ENCODE results near the gene MTMR4. TPM values are rescaled to one million over a fixed set of nuclear protein-coding genes. Genes with fewer than 3 reads are reported as not detected.
"Not testable (repeated sequence)": the region's sequence is repeated elsewhere in the genome, so short reads cannot be mapped to it uniquely, and the experiment has no call there.

MTMR4 gene
- total RNA-seq, 1 donor from 2014 or later = 24.6 TPM

DNA sequence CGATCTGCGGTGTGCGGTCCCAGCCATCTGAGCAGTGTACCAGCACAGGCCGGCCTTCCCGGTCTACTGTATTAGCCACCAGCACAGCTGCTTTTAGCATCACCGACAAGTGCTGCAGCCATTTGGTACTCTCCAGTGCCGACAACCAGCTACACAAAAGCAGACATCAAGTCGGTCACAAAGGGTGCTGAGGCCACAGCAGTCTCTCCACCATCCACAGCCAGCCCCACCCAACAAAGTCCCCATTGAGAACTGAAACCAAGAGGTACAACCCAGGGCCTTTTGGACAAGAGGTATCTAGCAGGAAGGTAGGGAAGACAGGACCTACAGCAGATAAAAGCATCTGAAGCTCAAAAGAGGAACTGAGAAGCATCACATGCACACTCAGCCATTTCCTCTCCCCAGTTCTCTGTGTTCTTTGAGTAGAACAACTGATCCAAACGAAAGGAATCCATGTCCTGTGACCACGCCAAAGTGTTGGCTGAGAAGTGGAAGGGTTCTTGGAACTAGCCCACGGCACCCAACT lies 9.5 kb downstream of the MTMR4 start:
- Histone ChIP-seq H3K4me3 (no peak overlapping the region), H3K4me1 (no peaks in the 10 kb centered on the region), H3K27me3 (no peaks in the 10 kb centered on the region), H3K9me3 (no peaks in the 10 kb centered on the region), H3K36me3 (peaks cover 85 to 98% of the 10 kb centered on the region in 2 donors), H3K27ac (no peak overlapping the region)
- intact Hi-C loops (cut with DNase I) = no loop called here
- TF ChIP-seq, protein P1, sequence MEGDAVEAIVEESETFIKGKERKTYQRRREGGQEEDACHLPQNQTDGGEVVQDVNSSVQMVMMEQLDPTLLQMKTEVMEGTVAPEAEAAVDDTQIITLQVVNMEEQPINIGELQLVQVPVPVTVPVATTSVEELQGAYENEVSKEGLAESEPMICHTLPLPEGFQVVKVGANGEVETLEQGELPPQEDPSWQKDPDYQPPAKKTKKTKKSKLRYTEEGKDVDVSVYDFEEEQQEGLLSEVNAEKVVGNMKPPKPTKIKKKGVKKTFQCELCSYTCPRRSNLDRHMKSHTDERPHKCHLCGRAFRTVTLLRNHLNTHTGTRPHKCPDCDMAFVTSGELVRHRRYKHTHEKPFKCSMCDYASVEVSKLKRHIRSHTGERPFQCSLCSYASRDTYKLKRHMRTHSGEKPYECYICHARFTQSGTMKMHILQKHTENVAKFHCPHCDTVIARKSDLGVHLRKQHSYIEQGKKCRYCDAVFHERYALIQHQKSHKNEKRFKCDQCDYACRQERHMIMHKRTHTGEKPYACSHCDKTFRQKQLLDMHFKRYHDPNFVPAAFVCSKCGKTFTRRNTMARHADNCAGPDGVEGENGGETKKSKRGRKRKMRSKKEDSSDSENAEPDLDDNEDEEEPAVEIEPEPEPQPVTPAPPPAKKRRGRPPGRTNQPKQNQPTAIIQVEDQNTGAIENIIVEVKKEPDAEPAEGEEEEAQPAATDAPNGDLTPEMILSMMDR (IDR thresholded peaks at IDR 0.05) = no peak
- no peak for DNase-seq (ENCODE audit: low spot score in 2 of 2)

DNA sequence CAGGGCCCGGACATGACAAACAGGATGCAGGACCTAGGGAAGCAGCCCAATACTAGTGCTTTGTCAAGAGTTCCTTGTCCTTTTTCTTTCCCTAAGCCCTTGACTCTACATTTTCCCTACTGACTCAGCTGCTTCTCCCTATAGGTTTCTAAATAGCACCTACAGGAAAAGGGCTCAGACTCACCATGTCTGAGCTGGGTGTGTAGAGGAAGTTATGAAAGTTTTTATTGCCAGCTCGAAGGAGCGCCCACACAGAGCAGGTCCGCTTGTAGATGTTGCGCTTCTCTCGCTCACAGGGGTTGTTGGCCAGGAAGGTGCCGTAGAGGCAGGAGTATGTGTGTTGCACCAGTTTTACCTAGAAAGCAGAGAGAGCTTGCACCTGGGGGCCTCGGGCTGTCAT lies 10.6 kb downstream of the MTMR4 start:
- intact Hi-C loops (cut with DNase I) = no loop called here
- Histone ChIP-seq H3K4me1 (no peaks in the 10 kb centered on the region), H3K27ac (no peak overlapping the region), H3K27me3 (no peaks in the 10 kb centered on the region), H3K4me3 (no peak overlapping the region), H3K36me3 (peaks cover 84 to 99% of the 10 kb centered on the region in 2 donors), H3K9me3 (no peaks in the 10 kb centered on the region)
- TF ChIP-seq, protein P1 (IDR thresholded peaks at IDR 0.05) = no peak
- peak in 1 of 2 donors; percentile 30 for DNase-seq (ENCODE audit: low spot score in 2 of 2)

DNA sequence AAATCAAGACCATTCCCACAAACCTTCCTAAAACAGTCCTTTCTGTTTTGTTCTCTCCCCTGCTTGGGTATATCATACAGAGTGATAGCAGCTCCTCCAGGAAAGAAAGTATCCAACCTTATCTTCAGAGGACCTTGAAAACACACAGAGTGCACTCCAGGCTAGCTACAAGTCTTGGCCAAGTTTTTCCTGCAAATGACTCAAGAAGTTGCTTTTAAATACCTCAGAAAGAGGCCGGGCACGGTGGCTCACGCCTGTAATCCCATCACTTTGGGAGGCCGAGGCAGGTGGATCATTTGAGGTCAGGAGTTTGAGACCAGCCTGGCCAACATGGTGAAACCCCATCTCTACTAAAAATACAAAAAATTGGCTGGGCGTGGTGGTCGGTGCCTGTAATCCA lies 11.3 kb downstream of the MTMR4 start:
- intact Hi-C loops (cut with DNase I); H3K4me1 ChIP-seq; H3K4me3 ChIP-seq; DNase-seq (ENCODE audit: low spot score in 2 of 2); H3K27me3 ChIP-seq; H3K27ac ChIP-seq; H3K9me3 ChIP-seq: not testable (repeated sequence)
- H3K36me3 ChIP-seq = peaks cover 80 to 95% of the 10 kb centered on the region in 2 donors

DNA sequence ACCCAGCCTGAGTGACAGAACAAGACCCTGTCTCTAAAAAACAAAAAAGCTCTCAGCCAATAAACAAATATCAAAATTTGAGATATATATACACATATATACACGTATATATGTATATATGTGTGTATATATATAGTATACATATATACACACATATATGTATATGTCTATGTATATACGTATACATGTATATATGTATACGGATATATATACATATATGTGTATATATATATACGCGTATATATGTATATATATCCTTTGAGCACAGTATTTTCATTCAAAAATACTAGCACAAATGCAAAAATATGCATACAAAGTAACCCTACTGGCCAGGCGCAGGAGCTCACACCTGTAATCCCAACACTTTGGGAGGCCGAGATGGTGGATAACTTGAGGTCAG lies 13.0 kb downstream of the MTMR4 start:
- peaks cover 74 to 95% of the 10 kb centered on the region in 2 donors for H3K36me3 ChIP-seq
- intact Hi-C loops (cut with DNase I) = no loop called here

DNA sequence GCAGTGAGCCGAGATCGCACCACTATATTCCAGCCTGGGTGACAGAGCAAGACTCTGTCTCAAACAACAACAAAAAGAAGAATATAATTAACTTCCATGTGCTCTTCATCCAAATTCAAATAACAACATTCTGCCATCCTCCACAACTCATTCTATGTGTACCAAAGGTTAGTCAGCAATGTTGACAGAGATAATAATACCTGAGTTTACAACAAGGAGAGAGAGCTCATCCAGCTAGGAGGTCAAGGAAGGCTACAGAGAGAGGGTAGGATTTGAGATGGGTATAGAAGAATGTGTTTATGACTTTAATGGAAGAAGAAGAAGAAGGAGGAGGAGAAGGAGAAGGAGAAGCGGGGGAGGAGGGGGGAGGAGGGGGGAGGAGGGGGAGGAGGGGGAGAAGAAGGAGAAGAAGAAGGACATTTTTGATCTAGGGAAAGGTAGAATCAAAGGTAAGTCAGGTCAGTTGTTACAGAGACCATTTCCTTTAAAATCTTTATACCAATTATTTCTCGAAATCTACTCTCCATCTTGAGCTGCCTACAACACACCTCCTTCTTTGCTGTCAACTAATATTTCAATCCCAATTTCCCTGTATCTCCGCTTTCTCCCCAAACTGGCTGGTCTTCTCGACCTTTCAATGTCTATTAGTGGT lies 16.1 kb downstream of the MTMR4 start:
- no peak overlapping the region for H3K4me3 ChIP-seq
- H3K4me1 ChIP-seq = no peaks in the 10 kb centered on the region
- peaks cover 80 to 96% of the 10 kb centered on the region in 2 donors for H3K36me3 ChIP-seq
- no peak overlapping the region for H3K27ac ChIP-seq
- no peaks in the 10 kb centered on the region for H3K27me3 ChIP-seq
- TF ChIP-seq, protein P1 (IDR thresholded peaks at IDR 0.05) = no peak
- intact Hi-C loops (cut with DNase I) = no loop called here
- DNase-seq (ENCODE audit: low spot score in 2 of 2) = no peak
- no peaks in the 10 kb centered on the region for H3K9me3 ChIP-seq

More for the DNA sequence above, 13.0 kb downstream of the MTMR4 start:
- Histone ChIP-seq H3K27ac (no peak overlapping the region), H3K27me3 (no peaks in the 10 kb centered on the region), H3K4me1 (no peaks in the 10 kb centered on the region), H3K4me3 (no peak overlapping the region), H3K9me3 (no peaks in the 10 kb centered on the region)
- TF ChIP-seq, protein P1 (IDR thresholded peaks at IDR 0.05) = no peak
- no peak for DNase-seq (ENCODE audit: low spot score in 2 of 2)

DNA sequence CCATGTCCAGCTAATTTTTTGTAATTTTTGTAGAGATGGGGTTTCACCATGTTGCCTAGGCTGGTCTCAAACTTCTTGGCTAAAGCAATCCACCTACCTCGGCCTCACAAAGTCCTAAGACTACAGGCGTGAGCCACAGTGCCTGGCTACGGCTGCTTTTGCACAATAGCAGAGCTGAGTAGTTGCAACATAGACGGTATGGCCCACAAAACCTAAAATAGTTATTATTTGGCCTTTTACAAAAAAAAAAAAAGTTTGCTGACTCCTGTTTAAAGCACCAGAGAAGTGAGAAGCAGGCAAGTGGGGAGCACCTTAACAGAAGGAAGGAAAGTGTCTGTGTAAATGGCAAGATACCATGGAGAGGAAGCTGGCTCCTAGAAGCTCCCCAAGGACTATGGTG lies 20.9 kb downstream of the MTMR4 start:
- TF ChIP-seq, protein P1 (IDR thresholded peaks at IDR 0.05) = no peak
- intact Hi-C loops (cut with DNase I) = no loop called here
- H3K27me3 ChIP-seq = no peaks in the 10 kb centered on the region
- H3K36me3 ChIP-seq = peaks cover 73 to 98% of the 10 kb centered on the region in 2 donors
- H3K4me3 ChIP-seq = no peak overlapping the region
- DNase-seq (ENCODE audit: low spot score in 2 of 2) = no peak
- H3K9me3 ChIP-seq = no peaks in the 10 kb centered on the region
- no peak overlapping the region for H3K27ac ChIP-seq
- H3K4me1 ChIP-seq = no peaks in the 10 kb centered on the region

All from ascending aorta (tissue), 2 donors.